ENCODE measurements around the gene IGDCC3. TPM values are rescaled to one million over a fixed set of nuclear protein-coding genes. Genes with fewer than 3 reads are reported as not detected.
"Not testable (repeated sequence)": the region's sequence is repeated elsewhere in the genome, so short reads cannot be mapped to it uniquely, and the experiment has no call there.

IGDCC3 gene
- total RNA-seq, 1 donor from 2014 or later = not detected

DNA sequence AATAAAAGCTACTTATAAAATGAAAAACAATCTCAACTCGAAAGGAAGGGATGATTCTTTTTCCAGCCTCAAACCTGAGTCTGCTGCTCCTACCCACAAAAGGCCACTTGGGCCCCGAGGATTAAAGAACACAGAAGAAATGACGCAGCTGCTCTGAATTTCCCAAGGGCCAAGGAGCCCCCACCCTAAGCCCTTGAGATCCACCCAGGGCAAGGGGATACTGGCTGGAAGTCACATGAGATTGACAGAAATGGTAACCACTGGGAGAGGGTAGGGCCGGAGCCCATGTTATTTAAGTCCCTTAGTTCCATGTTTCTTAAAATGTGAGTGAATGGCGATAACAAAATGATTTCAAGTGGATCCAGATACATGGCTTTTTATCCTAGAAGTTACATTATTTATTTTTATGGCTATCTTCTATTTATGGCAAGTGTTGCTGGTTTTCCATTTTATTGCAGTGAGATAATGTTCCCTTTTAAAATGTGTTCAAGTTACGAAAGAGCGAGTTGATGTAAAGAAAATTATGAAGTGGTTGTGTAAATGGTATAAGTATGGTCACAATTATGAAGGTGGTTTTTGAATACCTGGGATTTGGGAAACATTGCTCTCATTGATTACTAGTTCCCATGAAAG is 28.1 kb upstream of the IGDCC3 start:
- DNase-seq = no peak

GRCh38 chr15:65404186-65404872 is 26.5 kb upstream of the IGDCC3 start:
- DNase-seq = no peak

- DNase-seq = no peak
Measured at GRCh38 chr15:65402961-65403360, 25.2 kb upstream of the IGDCC3 start.

DNA sequence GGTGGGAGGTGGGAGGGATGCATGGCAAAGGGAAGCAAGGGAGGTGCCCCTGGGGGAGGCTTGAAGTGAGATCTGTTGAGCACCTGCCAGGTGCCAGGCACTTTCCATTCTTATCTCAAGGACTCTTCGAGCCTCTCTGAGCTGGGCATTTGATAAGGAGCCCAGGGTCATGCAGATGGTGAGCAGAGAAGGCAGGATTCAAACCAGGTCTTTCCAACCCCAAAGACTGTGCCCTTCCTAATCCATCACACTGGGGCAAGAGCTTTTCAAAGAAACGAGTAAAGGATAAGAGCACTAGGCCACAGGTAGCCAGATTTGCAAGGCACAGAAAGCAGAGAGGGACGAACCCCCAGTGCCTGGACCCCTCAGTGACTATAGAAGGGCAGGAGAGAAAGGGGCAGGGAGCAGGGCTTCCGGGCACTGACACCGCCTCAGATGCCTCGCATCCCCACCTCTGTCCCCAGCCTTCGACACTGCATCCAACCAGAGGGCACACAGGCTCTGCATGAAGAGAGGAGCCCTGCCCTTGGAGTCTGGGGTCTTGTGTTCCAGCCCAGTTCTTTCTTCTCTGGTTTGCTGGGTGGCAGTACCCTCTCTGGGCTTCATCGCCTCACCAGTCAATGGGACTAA is 23.9 kb upstream of the IGDCC3 start:
- no peak for DNase-seq

GRCh38 chr15:65400760-65401610 is 23.2 kb upstream of the IGDCC3 start:
- peak; percentile 78 for DNase-seq

DNA sequence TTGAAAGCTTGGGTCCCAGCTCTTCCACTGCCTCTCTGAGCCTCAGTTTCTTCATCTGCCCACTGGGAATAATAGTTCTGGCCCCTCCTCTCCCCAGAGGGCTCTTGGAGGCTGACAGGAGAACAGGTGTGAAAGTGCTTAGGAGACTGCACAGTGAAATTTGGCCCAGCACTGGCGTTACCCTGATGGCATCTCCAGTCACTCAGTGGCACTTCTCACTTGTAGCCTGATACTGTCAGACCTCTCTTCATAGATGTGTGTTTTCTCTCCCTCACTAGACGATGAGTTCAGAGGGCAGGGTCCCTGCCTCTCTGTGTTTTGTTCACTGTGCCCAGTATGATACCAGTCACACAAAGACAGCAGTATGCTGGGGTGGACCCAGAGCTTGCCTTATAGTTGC is 22.2 kb upstream of the IGDCC3 start:
- DNase-seq = no peak

- no peak for DNase-seq
Measured at GRCh38 chr15:65399001-65399706, 21.4 kb upstream of the IGDCC3 start.

DNA sequence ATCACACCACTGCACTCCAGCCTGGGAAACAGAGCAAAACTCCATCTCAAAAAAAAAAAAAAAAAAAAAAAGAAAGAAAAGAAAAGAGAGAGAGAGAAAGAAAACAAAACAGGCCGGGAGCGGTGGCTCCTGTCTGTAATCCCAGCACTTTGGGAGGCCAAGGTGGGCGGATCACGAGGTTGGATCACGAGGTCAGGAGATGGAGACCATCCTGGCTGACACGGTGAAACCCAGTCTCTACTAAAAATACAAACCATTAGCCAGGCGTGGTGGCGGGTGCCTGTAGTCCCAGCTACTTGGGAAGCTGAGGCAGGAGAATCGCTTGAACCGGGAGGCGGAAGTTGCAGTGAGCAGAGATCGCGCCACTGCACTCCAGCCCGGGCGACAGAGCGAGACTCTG is 20.7 kb upstream of the IGDCC3 start:
- not testable (repeated sequence) for DNase-seq

GRCh38 chr15:65396965-65397317 is 19.1 kb upstream of the IGDCC3 start:
- no peak for DNase-seq

DNA sequence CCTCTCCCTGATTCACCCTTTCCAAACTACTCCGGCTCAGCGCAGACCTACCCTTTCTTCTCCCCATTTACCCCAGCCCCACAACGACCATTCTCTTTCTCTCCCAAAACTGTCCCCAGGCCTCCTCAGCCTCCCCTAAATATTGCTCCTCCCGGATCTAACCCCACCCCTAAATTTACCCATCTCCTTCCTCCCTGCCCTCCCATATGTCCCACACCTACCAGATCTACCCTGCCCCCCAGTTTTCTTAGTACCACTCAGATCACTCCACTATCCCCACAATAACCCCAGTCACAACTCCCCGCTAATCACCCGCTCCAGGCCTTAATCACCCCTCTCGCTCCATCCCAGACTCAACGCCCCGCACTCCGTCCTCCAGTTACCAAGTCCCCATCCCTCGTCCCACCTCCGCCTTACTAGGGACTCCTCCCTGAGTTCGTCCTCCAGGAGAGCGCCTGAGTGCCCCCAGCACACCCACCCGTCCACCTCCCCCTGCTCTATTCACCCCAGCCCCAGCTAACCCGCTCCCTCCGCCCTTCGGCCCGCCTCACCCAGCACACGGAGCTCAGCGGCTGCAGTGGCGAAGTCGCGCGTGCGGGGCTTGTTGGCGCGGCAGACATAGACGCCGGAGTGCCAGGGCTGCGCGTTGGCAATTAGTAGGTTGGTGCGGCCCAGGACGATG is 18.6 kb upstream of the IGDCC3 start:
- no peak for DNase-seq

DNA sequence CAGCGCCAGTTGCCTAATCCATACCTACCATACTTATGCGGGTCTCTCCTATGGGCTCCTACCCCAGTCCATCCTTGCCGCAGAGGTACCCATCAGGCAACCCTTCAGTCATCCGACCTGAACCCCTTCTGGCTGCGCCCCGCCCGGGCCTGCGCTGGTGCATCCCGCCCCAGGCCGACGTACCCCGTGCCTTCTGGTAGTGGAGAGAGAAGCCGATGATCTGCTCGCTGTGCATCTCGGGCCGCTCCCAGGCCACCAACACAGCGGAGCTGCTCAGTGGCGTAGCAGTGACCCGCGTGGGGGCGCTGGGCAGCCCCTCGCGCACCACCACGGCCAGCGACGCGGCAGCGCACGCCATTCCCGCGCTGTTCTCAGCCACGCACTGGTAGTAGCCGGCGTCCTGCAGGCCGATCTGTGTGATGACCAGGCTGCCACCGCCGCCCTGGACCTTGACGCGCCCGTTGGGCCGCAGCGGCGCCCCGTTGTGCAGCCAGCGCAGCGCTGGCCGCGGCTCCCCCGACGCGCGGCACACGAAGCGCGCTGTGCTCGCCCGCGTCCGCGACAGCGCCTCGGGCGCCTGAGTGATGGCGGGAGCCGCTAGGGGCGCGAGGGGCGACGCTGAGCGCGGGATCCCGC is 17.9 kb upstream of the IGDCC3 start:
- DNase-seq = no peak

GRCh38 chr15:65394936-65395335 is 17.1 kb upstream of the IGDCC3 start:
- no peak for DNase-seq

DNA sequence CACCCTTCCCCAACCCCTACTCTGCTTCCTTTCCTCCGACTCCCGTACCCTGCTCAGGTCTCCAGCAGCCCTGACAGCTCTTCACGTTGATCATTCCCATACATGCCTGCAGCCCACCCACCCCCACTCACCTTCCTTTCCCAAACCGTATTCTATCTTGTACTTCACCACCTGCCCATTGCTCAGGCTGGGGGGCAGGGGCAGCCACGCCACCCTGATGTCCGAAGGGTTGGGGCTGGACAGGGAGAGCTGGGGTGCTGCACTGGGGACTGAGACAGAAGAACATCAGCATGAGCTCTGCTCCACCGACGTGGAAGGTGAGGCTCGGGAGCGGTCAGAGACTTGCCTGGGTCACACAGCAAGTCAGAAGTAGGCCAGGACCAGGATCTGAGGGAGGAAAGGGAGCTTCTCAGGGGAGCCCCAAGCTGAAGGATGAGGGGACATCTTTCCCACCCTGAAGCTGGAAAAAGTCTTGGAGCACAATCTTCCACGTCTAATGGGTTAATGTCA is 16.5 kb upstream of the IGDCC3 start:
- DNase-seq = no peak

DNA sequence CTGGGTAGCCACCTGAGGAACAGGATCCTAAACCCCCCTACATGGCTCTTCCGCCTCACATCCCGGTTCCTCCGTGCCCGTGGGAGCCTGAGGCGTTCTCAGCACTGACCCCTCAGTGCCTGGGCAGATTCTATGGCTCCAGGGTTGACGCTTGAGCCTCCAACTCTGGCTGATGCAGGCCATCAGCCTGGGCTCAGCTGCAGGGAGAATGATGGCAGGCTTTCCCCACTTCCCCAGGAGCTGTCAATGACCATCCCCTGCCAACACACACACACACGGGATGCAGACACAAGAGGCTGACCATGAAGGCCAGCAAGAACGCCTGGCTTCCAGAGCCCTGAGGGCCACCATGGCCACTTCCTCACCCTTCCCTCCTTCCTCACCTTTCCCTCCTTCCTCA is 15.8 kb upstream of the IGDCC3 start:
- DNase-seq = no peak

DNA sequence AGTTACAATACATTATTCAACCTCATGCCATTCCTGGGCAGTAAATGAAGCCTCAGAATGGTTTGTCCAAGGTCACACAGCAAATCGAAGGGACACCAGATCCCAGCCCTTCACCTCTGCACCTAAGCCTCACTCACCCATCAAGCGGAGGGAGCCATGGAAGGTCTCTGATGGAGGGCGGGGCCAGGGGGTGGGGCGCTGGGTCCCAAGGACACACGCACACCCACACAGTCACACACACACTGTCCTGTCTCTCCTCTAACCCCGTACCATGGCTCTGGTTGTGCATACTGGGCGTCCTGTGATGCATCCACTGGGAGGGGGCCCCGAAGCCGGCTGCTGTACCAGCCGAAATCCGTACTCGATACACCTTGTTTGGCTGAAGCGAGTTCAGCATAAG is 15.3 kb upstream of the IGDCC3 start:
- DNase-seq = no peak

- no peak for DNase-seq
Measured at GRCh38 chr15:65392368-65392767, 14.6 kb upstream of the IGDCC3 start.

DNA sequence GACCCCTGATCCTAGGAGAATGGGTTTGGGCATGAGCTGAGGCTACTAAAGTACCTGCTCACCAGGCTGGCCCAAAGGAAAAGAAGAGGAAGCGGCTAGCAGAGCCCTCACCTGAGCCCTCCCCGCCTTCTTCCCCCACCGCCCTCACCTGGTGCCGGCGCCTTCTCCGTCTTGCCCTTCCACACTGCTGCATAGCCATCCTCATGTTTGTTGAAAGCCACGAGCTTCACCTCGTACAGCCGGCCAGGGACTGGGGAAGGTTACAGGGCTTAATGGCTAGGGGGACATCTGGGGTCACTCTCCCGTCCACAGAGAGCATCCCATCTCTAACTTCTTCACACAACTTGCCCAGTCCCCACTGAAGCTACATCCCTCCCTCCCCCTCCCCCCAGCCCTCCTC is 13.9 kb upstream of the IGDCC3 start:
- DNase-seq = no peak

- DNase-seq = no peak
Measured at GRCh38 chr15:65390447-65390846, 12.6 kb upstream of the IGDCC3 start.

- DNase-seq = no peak
Measured at GRCh38 chr15:65389226-65389625, 11.4 kb upstream of the IGDCC3 start.

DNA sequence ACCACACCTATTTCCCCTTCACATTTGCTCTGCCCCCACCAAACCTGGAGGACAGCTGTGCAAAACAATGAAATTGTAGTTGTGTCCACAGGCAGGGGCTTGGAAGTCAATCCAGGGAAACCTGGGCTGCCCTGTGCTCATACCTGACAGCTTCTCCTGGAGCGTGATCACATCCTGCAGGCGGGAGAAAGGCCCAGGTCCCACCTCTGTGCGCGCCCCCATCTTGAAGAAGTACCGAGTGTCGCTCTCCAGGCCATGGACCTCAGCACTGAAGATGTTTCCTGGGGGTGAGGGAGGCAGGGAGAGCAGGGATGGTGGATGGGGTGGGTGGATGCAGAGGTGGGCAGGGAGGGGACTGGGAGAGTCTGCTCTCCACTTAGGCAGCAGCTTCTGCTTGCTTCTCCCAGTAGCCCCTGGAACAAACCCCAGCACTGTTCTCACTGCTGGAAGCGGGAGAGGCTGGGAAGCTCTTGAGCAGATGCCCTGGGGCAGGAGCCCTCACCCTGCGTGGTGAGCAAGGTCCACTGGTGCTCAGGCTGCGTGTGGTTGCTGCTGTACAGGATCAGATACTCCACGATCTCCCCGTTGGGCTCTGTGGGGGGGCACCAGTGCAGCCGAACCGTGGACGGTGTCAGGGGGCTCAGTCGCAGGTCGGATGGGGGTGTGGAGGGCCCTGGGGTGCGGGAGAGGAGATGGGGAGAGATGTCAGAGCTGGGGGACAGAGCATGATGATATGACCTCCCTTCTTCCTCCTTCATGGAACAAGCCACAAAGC is 10.7 kb upstream of the IGDCC3 start:
- DNase-seq = no peak

DNA sequence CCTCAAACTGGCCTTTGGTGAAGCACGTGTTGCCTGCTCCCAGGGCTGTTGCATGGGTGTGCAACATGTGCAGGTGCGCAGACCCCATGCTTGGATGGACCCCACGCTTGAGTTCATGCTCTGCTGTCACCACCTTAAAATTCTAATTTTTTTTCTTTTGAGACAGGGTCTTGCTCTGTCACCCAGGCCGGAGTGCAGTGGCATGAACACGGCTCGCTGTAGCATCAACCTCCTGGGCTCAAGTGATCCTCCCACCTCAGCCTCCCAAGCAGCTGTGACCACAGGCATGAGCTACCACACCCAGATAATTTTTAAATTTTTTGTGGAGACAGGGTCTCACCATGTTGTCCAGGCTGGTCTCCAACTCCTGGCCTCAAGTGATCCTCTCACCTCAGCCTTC is 9.1 kb upstream of the IGDCC3 start:
- no peak for DNase-seq

Data from dermis blood vessel endothelial cell (primary cell).